ENCODE data around the gene NMU.
"Not testable (repeated sequence)": the region's sequence is repeated elsewhere in the genome, so short reads cannot be mapped to it uniquely, and the experiment has no call there.

The NMU gene

DNA sequence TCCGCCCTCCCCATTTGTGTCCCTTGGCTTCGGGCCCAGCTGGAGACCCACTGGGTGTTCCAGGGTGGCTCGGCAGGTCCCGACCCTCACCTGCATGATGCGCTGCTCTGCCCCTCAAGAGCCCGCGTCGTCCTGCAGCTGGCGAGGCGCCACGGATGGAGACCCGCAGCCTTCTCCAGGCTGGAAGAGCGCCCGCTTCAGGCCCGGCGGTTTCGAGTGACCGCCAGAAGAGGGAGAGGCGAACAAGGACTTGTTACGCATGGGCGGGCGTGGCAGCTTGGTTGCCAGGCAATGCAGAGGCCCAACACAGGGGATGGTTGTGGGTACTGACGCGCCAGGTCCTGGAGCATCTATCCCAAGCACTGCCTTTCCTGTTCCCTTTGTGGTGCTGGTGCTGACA lies 44.1 kb downstream of the NMU start, which contains the start of gene PDCL2:
PDCL2 (minus strand) TSS at position 232 of the 400 bp plus-strand sequence; CDS start at position 96, 136 bp downstream.
- TF ChIP-seq, protein P1, sequence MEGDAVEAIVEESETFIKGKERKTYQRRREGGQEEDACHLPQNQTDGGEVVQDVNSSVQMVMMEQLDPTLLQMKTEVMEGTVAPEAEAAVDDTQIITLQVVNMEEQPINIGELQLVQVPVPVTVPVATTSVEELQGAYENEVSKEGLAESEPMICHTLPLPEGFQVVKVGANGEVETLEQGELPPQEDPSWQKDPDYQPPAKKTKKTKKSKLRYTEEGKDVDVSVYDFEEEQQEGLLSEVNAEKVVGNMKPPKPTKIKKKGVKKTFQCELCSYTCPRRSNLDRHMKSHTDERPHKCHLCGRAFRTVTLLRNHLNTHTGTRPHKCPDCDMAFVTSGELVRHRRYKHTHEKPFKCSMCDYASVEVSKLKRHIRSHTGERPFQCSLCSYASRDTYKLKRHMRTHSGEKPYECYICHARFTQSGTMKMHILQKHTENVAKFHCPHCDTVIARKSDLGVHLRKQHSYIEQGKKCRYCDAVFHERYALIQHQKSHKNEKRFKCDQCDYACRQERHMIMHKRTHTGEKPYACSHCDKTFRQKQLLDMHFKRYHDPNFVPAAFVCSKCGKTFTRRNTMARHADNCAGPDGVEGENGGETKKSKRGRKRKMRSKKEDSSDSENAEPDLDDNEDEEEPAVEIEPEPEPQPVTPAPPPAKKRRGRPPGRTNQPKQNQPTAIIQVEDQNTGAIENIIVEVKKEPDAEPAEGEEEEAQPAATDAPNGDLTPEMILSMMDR (IDR thresholded peaks at IDR 0.05; ENCODE audit: extremely low read depth, missing control alignments) = no peak
- no peak for DNase-seq (ENCODE audit: low spot score)

DNA sequence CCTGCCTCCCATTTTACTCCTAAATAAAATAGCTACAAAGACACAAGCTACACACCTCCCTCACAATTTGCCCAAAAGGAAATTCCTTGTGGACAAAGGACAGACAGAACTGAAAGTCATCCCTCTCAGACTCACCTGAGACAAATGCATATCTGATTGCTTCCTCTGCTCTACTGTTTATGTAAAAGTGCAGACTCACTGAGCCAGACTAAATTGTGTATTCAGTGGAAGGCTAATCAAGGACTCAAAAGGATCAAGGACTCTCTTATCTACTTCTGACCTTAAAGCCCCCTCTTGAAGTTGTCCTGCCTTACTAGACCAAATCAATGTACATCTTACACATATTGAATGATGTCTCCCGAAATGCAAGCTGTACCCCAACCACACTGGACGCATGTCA lies 47.9 kb downstream of the NMU start:
- TF ChIP-seq, protein P1 (IDR thresholded peaks at IDR 0.05; ENCODE audit: extremely low read depth, missing control alignments) = no peak
- no peak for DNase-seq (ENCODE audit: low spot score)

DNA sequence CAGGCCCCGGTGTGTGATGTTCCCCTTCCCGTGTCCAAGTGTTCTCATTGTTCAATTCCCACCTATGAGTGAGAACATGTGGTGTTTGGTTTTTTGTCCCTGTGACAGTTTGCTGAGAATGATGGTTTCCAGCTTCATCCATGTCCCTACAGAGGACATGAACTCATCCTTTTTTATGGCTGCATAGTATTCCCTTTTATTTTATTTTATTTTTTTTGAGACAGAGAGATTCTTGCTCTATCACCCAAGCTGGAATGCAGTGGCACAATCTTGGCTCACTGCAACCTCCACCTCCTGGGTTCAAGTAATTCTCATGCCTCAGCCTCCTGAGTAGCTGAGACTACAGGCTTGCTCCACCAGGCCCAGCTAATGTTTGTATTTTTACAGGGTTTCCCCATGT lies 53.3 kb downstream of the NMU start:
- not testable (repeated sequence) for DNase-seq (ENCODE audit: low spot score)

DNA sequence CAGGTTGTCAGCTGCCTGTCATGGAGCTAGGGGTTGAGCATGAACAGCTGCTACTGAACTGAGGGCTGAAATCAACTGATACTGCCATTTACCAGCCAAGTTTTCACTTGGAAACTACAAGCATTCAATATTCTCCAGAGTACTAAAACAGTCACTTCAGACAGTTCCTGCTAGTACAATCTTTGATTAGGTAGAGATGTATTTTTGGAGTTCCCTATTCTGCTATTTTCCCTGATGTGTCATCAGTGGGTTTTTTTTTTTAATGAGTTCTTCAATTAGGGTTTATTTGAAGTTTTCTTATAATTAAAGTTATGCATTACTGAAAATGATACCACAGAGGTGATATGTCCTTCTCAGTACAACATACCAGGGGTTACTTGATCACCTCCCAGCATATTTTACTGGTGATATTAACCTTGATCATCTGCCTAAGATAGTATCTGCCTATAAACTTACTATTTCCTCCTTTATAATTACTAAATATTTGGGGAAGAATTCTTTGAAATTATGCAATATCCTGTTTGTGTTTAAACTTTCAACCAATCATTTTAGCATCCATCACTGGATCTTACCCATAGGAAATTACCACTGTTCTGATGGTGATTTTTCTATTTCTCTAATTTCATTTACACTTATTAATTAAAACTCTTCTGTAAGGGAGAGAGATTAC lies 57.6 kb downstream of the NMU start:
- no peak for DNase-seq (ENCODE audit: low spot score)
- TF ChIP-seq, protein P1 (IDR thresholded peaks at IDR 0.05; ENCODE audit: extremely low read depth, missing control alignments) = no peak

DNA sequence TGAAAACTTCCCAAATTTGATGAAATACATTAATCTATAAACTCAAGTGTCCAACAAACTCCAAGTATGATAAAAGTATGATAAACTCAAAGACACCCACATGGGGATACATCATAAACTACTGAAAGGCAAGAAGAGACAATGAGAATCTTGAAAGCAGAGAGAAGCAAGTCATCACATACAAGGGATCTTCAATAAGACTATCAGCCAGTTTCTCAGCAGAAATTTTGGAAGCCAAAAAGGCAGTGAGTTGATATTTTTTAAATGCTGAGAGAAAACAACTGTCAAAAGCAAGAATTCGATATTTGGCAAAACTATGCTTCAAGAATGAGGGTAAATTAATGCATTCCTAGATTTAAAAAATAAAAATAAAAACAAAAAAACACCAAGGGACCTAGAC lies 60.6 kb downstream of the NMU start:
- TF ChIP-seq, protein P1 (IDR thresholded peaks at IDR 0.05; ENCODE audit: extremely low read depth, missing control alignments) = no peak
- DNase-seq (ENCODE audit: low spot score) = no peak

DNA sequence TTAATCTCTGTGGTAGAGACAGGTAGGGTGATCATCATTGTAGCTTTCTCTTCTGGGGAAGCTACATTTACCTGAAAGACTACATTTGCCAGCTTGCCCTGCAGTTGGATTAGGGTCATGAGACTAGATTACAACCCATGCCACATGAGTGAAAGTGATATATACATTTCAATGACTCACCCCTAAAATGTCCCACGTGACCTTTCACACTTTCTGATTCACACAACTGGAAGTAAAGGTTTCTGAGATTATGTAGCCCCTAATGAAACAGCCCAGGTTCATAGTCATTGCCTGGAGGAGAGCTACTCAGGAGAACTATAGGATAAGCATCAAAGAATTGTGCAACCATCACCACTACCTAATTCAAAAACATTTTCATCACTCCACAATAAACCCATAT lies 61.8 kb downstream of the NMU start:
- DNase-seq (ENCODE audit: low spot score) = no peak
- TF ChIP-seq, protein P1 (IDR thresholded peaks at IDR 0.05; ENCODE audit: extremely low read depth, missing control alignments) = no peak

DNA sequence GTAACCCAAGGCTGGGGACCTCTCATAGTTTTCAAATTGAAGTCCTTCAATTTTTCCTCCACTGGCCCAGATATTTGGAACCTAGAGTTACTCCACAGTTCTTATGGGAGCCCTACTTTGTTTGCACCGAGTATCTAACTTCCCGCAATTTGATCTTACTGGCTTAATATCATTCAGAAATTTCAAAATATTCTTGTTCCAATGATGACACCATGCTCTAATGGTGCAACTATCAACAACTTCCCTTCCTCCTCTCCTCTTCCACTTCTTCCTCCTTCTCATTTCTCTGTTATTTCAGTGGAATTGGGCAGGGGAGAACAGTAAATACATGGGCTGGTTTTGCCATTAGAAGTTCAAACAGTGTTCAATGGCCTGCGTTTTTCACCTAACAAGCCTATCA lies 64.3 kb downstream of the NMU start:
- DNase-seq (ENCODE audit: low spot score) = no peak
- TF ChIP-seq, protein P1 (IDR thresholded peaks at IDR 0.05; ENCODE audit: extremely low read depth, missing control alignments) = no peak

DNA sequence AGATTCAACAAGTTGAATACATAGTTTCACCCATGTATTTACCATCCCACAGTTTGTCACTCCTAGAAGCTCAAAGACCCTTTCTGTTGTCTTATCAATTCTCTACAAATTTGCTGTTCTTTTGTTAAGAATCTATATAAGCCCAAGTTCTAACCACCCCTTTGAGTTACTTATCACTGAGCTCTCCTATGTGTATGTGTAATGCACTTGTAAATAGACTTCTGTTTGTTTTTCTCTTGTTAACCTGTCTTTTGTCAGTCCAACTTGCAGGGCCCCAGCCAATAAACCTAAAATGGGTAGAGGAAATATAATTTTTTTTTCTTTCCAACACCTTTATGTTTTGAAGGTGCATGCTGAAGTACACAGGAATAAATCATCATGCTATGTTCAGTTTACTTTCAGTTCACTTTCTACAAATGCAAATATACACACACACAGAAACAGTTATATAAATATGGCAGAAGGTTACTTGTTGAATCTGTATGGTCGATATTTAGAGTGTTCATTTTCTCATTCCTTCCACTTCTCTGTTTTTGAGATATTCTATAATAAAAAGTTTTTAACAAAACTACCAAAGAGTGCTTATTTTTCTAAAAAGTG lies 67.1 kb downstream of the NMU start:
- no peak for DNase-seq (ENCODE audit: low spot score)
- TF ChIP-seq, protein P1 (IDR thresholded peaks at IDR 0.05; ENCODE audit: extremely low read depth, missing control alignments) = no peak
